K562 (cell line): ENCODE results near the gene SLC7A4. TPM values are rescaled to one million over a fixed set of nuclear protein-coding genes. Genes with fewer than 3 reads are reported as not detected.
A peak's percentile ranks its signal among the peaks of the same experiment; 100 is the strongest.

Experiments
- ARID1B ChIP-seq: fragments of 450-650 bp; IDR thresholded peaks from 2 replicates; pipeline ENCODE4 v1.6.1; 2016; ENCODE audit warnings: antibody characterized with exemption, mild to moderate bottlenecking, inconsistent platforms
- BHLHE40 ChIP-seq: IDR thresholded peaks from 2 replicates; pipeline ENCODE4 v1.6.1; 2011; ENCODE audit warnings: low read length, improper control_type of control experiment
- DIDO1 ChIP-seq: fragments of 450-650 bp; IDR thresholded peaks from 2 replicates; pipeline ENCODE4 v1.6.1; 2016; ENCODE audit warnings: low read depth, missing biosample characterization, missing genetic modification characterization
- GATAD2A ChIP-seq: fragments of 450-650 bp; IDR thresholded peaks from 2 replicates; pipeline ENCODE4 v1.6.1; 2017
- GATAD2B ChIP-seq: fragments of 450-650 bp; IDR thresholded peaks from 2 replicates; pipeline ENCODE4 v1.6.1; 2017; ENCODE audit warnings: mild to moderate bottlenecking, borderline replicate concordance
- GTF2E2 ChIP-seq: fragments of 200-800 bp; sonication (Bioruptor generic); IDR thresholded peaks from 2 replicates; pipeline ENCODE4 v1.6.1; 2016; ENCODE audit warnings: missing genetic modification characterization, missing compliant biosample characterization
- HOXB6 ChIP-seq: fragments of 250-450 bp; sonication (Bioruptor Pico); IDR thresholded peaks from 2 replicates; pipeline ENCODE4 v1.5.1; 2022; ENCODE audit warnings: mild to moderate bottlenecking, borderline replicate concordance
- MXD1 ChIP-seq: fragments of 250-450 bp; sonication (Bioruptor Pico); IDR thresholded peaks from 2 replicates; pipeline ENCODE4 v1.8.0; 2021; ENCODE audit warnings: borderline replicate concordance, mild to moderate bottlenecking, moderate library complexity; ENCODE audit not compliant: poor library complexity, severe bottlenecking
- NCOA2 ChIP-seq, 2 experiments: fragments of 450-650 bp; IDR thresholded peaks; 2 replicates each; pipeline ENCODE4 v1.6.1; 2018; ENCODE audit warnings: mild to moderate bottlenecking in 2 of 2, moderate library complexity in 1 of 2; ENCODE audit not compliant: partially characterized antibody in 2 of 2
- NFIX ChIP-seq: fragments of 250-450 bp; sonication (Bioruptor Pico); IDR thresholded peaks from 2 replicates; pipeline ENCODE4 v1.4.0; 2020; ENCODE audit warnings: low read depth, mild to moderate bottlenecking, moderate library complexity
- PHF20 ChIP-seq: fragments of 450-650 bp; IDR thresholded peaks from 2 replicates; pipeline ENCODE4 v1.6.1; 2018; ENCODE audit not compliant: partially characterized antibody
- SP1 ChIP-seq: sonication (generic); formaldehyde crosslinking; IDR thresholded peaks from 2 replicates; pipeline ENCODE4 v1.8.1; 2022; ENCODE audit warnings: mild to moderate bottlenecking, missing genetic modification reagents
- TGIF2 ChIP-seq: sonication (generic); formaldehyde crosslinking; IDR thresholded peaks from 2 replicates; pipeline ENCODE4 v1.8.1; 2022; ENCODE audit warnings: mild to moderate bottlenecking, missing genetic modification reagents, moderate library complexity
- THRB ChIP-seq: fragments of 450-650 bp; formaldehyde crosslinking; conservative IDR thresholded peaks from 2 replicates; pipeline ENCODE4 v1.4.0; 2022; ENCODE audit warnings: mild to moderate bottlenecking, missing genetic modification characterization
- polyA plus RNA-seq, 8 experiments: library from polyadenylated mRNA; depleted of rRNA in 4 of 8; stranded (reverse) in 5 of 8; unstranded in 3 of 8; fragments of >200 nt; fragmentation: Nextera tagmentation in 2 of 8; fragmentation: Illumina TruSeq in 1 of 8; extraction: Ambion mirVana in 2 of 8; extraction: Trizol in 1 of 8; gene quantifications; 2 replicates each; pipeline versions ENCODE4 v1.2.1 to v1.2.3, GENCODE V29; 2011 to 2014; ENCODE audit warnings: inconsistent platforms in 1 of 8, missing spikeins in 1 of 8
- total RNA-seq, 7 experiments: library from RNA; depleted of rRNA in 6 of 7; stranded (reverse); fragments of >200 nt in 6 of 7; fragmentation: Illumina TruSeq in 2 of 7; extraction: Trizol in 2 of 7; gene quantifications; 2 replicates each; pipeline versions ENCODE4 v1.2.1 to v1.2.3, GENCODE V29; 2011 to 2021; ENCODE audit warnings: low replicate concordance in 1 of 7
- TF ChIP-seq, protein P1 (sequence below), 2 experiments: fragments of 450-650 bp; IDR thresholded peaks; 2 replicates each; pipeline ENCODE4 v1.6.1; 2016; ENCODE audit warnings: mild to moderate bottlenecking in 2 of 2, borderline replicate concordance in 1 of 2, low read depth in 1 of 2, moderate library complexity in 1 of 2
- TF ChIP-seq, protein P2 (sequence below): fragments of 450-650 bp; formaldehyde crosslinking; IDR thresholded peaks from 2 replicates; pipeline ENCODE4 v1.4.0; 2022; ENCODE audit warnings: missing genetic modification characterization
- TF ChIP-seq, protein P3 (sequence below): fragments of 250-450 bp; sonication (Bioruptor Pico); IDR thresholded peaks from 2 replicates; pipeline ENCODE4 v1.6.1; 2021; ENCODE audit warnings: mild to moderate bottlenecking

SLC7A4 gene
- total and polyA plus RNA-seq, 9 of the 15 experiments (the other 6 are each of a cell fraction or from before 2014, with no cell fraction given), result not detected

GRCh38 chr22:20986365-20986764 lies 46.0 kb downstream of the SLC7A4 start (continued):
- TF ChIP-seq BHLHE40 (no peak), DIDO1 (tag) (no peak), HOXB6 (0 out of 2 replicates have a peak, but pooled peaks have one; percentile 54), MXD1 (CRISPR knock-in tag) (no peak), GTF2E2 (tag) (no peak), NFIX (CRISPR knock-in tag) (no peak), GATAD2B (no peak), ARID1B (no peak), PHF20 (no peak), THRB (peak; percentile 98), TGIF2 (CRISPR knock-in tag) (no peak), NCOA2 (IDR thresholded peaks at IDR 0.05; ENCODE audit: partially characterized antibody in 2 of 2) (no peak), GATAD2A (no peak), SP1 (CRISPR knock-in tag) (no peak)
- TF ChIP-seq, protein P1, sequence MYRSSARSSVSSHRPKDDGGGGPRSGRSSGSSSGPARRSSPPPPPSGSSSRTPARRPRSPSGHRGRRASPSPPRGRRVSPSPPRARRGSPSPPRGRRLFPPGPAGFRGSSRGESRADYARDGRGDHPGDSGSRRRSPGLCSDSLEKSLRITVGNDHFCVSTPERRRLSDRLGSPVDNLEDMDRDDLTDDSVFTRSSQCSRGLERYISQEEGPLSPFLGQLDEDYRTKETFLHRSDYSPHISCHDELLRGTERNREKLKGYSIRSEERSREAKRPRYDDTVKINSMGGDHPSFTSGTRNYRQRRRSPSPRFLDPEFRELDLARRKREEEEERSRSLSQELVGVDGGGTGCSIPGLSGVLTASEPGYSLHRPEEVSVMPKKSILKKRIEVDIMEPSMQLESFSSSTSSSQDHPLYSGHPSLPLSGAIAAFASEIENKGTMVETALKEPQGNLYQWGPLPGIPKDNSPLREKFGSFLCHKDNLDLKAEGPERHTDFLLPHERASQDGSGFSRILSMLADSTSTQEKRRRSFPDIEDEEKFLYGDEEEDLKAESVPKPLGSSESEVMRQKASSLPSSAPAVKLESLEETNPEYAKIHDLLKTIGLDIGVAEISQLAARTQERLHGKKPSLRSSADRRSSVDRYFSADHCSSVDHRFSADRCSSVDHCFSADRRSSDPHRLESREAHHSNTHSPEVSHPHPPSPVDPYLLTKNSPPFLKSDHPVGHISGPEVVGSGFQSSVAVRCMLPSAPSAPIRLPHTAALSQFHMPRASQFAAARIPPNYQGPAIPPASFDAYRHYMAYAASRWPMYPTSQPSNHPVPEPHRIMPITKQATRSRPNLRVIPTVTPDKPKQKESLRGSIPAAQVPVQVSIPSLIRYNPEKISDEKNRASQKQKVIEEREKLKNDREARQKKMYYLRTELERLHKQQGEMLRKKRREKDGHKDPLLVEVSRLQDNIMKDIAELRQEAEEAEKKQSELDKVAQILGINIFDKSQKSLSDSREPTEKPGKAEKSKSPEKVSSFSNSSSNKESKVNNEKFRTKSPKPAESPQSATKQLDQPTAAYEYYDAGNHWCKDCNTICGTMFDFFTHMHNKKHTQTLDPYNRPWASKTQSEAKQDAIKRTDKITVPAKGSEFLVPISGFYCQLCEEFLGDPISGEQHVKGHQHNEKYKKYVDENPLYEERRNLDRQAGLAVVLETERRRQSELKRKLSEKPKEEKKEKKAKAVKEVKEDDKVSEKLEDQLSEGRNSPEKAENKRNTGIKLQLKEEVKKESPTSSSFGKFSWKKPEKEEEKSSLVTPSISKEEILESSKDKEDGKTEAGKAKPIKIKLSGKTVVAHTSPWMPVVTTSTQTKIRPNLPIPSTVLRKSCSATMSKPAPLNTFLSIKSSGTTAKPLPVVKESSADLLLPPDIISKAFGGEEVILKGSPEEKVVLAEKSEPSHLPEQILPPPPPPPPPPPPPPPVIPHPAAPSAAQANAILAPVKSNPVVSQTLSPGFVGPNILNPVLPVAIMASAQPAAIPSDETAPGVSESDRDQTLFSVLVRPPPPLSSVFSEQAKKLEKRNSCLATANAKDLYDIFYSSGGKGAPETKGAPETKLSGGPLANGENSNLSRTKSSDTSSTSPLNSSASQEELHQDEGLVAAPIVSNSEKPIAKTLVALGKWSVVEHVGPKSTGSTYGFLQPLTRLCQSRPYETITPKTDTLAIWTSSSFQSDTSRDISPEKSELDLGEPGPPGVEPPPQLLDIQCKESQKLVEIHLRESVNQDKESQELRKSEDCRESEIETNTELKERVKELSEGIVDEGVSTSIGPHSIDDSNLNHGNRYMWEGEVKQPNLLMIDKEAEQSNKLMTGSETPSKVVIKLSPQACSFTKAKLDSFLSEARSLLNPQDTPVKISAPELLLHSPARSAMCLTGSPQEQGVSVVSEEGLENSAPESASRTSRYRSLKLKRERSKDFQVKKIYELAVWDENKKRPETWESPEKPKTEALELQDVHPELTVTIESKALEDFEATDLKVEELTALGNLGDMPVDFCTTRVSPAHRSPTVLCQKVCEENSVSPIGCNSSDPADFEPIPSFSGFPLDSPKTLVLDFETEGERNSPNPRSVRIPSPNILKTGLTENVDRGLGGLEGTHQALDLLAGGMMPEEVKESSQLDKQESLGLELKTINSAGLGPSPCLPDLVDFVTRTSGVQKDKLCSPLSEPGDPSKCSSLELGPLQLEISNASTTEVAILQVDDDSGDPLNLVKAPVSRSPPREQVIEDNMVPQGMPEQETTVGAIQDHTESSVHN (IDR thresholded peaks at IDR 0.05; ENCODE audit: borderline replicate concordance in 1 of 2, low read depth in 1 of 2), result no peak
- TF ChIP-seq, protein P2, sequence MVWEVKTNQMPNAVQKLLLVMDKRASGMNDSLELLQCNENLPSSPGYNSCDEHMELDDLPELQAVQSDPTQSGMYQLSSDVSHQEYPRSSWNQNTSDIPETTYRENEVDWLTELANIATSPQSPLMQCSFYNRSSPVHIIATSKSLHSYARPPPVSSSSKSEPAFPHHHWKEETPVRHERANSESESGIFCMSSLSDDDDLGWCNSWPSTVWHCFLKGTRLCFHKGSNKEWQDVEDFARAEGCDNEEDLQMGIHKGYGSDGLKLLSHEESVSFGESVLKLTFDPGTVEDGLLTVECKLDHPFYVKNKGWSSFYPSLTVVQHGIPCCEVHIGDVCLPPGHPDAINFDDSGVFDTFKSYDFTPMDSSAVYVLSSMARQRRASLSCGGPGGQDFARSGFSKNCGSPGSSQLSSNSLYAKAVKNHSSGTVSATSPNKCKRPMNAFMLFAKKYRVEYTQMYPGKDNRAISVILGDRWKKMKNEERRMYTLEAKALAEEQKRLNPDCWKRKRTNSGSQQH (CRISPR knock-in tag), result peak; percentile 98
- TF ChIP-seq, protein P3, sequence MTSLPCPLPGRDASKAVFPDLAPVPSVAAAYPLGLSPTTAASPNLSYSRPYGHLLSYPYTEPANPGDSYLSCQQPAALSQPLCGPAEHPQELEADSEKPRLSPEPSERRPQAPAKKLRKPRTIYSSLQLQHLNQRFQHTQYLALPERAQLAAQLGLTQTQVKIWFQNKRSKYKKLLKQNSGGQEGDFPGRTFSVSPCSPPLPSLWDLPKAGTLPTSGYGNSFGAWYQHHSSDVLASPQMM (CRISPR knock-in tag), result no peak
